Cardiac fibroblast (primary cell): ENCODE results near the gene LRP11.
A peak's percentile ranks its signal among the peaks of the same experiment; 100 is the strongest.
"Not testable (repeated sequence)": the region's sequence is repeated elsewhere in the genome, so short reads cannot be mapped to it uniquely, and the experiment has no call there.

Experiments
- DNase-seq, 2 donors: peaks; one replicate each; pipeline versions ENCODE4 v3.0.0 to v3.0.0-alpha.2; 2010; ENCODE audit warnings: low read depth in 2 of 2
- H3K4me3 ChIP-seq, 2 donors: replicated peaks in 1 of 2; 1 replicate in 1 of 2; 2 replicates in 1 of 2; pipeline ENCODE4 v1.5.1; 2011; ENCODE audit warnings: low read depth in 2 of 2, low read length in 2 of 2, mild to moderate bottlenecking in 2 of 2, moderate library complexity in 1 of 2
- CTCF ChIP-seq: IDR thresholded peaks from one replicate; pipeline ENCODE4 v1.5.1; 2011; ENCODE audit warnings: low read depth, mild to moderate bottlenecking, low read length, inconsistent platforms

The LRP11 gene

DNA sequence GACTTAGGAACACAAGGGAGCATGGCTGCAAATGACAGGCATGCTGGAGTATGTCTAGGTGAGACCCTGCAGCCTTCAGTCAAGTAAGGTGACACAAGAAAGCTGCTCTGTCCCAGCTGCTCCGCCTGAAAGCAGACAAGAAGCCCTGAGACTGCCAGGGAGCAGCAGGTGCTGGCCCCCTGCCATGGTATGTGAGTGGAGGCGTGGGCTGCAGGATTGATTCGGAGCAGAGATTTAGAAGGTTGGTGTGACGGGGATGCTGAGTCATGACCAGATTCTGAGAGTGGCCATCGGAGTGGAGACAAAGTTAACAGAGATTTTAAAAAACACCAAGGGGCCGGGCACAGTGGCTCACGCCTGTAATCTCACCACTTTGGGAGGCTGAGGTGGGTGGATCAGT is 17.8 kb downstream of the LRP11 start:
- no peak for TF ChIP-seq CTCF
- DNase-seq: peak; percentile 81 to 84
- H3K4me3 ChIP-seq: no peak overlapping the region

GRCh38 chr6:149845549-149845948 is 18.6 kb downstream of the LRP11 start:
- no peak for DNase-seq
- no peak overlapping the region for H3K4me3 ChIP-seq
- no peak for TF ChIP-seq CTCF

DNA sequence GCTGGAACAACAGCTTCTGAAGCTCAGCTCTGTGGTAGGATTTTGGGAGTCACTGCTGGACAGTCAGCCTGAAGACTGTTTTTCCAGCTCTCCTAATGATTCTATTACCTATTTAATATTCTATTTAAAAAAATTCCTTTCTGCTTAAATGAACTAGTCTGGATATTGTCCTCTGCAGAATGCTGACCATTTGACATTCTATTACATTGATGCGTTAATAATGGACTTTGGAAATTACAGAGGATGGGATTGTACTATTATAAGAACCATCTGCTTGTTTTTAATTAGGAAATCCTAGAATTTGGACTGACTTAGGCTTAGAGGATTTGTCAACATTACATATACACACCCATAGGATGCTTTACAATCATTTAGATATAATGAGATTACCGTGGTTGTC is 19.7 kb downstream of the LRP11 start:
- H3K4me3 ChIP-seq: no peak overlapping the region
- TF ChIP-seq CTCF: no peak
- no peak for DNase-seq

GRCh38 chr6:149844036-149844435 is 20.1 kb downstream of the LRP11 start:
- not testable (repeated sequence) for H3K4me3 ChIP-seq
- DNase-seq: peak; percentile 51 to 59

- TF ChIP-seq CTCF: no peak
- no peak overlapping the region for H3K4me3 ChIP-seq
- peak in 1 of 2 donors; percentile 22 for DNase-seq
These were observed 21.0 kb downstream of the LRP11 start for GRCh38 chr6:149843051-149843633.

- no peak for TF ChIP-seq CTCF
- DNase-seq: no peak
- H3K4me3 ChIP-seq: no peak overlapping the region
These were observed 21.8 kb downstream of the LRP11 start for GRCh38 chr6:149842331-149842730.

DNA sequence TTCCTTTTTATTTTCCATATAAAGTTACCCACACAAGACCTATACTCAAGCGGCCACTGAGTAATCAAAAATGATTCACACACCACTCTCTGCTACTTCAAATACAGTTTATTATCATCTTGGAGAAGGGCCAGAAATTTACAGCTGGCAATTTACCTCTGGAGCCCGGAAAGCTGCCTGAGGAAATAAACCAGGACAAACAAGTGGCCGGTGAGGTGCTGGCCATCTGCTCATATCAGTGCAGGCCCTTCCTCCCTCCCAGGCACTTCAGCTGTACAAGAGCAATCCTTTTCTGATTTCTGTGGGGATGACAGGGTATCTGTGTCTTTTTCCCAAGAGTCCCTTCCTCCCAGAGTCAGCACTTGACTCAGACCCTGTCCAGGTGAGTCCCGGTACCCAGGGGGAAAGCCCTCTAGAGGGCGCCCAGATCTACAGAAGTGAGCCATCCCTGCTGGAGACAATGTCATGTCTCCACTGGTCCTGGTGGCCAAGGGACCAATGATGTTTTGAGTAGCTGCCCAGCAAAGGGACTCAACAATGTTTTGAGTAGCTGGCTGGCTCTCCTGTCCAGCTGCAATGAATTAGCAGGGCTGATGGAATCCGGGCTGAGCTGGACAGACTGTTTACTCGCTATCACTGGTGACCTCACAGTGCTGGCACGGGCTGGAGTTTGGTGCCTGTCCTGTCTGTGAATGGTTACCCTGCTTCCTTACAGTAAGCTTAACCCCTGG is 23.6 kb downstream of the LRP11 start:
- peak; percentile 74 to 81 for DNase-seq
- TF ChIP-seq CTCF: peak; percentile 58
- H3K4me3 ChIP-seq: no peak overlapping the region
